Activated CD8-positive, alpha-beta memory T cell treated with anti-CD3 and anti-CD28 coated beads for 4 hours (primary cell): ENCODE measurements around the gene DLX2.

Experiments
- DNase-seq, 2 donors: peaks; one replicate each; pipeline ENCODE4 v3.0.0-alpha.2; 2020; ENCODE audit warnings: low read depth in 2 of 2

DLX2 gene

DNA sequence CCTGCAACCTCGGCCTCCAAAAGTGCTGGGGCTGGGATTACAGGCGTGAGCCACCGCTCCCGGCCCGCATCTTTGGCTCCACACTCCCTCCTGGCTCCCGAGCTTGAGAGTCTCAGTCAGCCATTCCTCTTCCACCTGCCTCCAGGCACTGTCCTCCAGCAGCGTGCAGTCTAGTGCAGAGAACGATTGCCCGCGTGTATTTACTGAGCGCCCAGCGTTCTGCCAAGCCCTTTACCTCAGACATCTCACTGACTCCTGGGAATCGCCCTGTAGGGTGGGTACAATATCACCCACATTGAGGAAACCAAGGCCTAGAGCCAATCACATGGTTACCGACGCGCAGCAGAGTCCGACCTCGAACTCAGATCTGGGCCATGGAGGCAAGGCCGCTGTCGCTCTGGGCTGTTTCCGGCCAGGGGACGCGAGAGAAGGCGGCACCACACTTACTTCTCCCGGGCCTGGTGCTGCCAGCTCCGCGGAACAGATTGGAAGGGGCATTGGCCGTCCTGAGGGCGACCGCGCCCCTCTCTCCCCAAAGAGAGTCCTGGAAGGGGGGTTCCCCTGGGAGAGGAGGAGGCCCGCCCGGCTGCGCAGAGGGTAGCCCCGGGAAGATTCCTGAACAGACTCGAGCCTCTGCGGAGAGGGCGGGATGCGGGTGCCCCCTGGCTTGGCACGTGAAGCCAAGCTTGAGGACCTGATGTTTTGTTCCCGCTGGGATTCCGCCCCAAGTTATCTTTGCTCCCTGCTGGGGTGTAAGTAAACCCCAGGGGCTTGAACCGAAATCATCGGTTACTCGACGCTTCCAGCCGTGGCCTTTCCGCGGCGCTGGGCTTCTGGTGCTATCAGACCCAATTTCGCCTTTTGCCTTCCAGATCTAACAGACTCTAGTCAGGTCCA lies 5.2 kb upstream of the DLX2 start:
- no peak for DNase-seq

DNA sequence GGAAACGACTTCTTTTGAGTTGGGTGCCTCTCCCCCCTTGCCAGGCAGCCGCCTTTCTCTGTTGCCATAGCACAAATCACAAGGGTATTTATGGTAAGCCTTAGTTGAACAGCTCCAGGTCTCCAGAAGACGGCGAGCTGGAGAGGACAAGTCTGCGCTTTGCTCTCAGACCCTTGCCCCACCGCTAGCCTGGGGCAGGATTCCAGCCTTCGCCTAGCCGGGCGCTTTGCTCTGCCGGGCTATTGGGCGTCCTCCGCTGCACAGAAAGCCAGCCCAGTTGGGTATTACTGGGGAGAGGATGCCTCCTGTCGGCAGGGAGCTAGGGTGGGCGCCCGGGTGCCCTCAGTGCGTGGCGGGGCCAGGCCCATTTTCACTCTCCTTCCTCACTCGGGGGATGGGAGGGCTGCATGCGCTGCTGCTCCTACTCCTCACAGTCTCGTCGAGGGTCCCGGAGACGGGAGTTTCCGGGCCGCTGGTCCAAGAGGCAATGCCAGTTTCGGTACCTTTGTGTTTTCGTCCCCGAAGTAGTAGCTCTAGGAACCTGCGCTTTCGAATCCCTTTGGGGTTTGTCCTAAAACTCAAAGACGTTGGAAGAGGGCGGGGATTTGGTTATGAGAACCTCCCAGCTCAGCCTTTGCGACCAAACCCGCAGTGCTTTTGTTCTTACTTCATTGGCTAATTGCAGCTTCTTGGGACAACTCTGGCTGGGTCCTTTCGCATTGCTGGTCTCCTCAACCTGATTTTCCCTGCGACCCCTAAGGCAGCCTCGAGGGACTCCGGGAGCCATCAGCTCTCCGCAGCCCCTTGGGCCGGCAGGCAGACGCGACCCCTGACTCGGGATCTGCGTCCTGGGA lies 3.6 kb upstream of the DLX2 start:
- no peak for DNase-seq

DNA sequence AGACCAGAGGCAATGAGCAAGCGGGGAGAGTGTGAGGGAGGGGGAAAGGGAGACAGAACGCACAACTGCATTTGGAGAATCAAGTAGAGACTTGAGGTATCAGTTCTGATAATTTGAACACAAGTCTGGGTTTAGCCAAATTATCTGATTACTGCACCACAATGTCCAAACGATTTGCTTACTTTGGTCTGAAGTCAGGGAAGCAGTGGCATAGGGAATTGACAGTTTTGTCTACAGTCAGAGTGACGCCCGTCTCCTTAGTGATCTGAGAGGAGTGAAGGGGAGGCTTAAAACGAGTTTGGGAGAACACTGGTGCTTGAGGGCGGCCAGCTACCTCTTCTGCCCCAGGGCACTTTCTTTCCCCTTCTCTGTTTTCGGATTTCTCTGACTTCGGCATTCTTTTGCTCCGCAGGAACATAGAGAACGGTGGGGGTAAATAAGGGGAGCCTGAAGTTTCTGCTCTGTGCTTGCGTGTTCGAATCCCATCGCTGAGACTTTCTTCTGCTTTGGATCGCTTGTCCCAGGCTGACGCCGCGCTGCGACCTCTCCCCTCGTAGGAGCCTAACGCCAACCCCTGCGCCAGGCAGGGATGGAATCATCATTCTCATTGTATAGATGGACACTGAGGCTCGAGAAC lies 2.9 kb upstream of the DLX2 start:
- DNase-seq: no peak

DNA sequence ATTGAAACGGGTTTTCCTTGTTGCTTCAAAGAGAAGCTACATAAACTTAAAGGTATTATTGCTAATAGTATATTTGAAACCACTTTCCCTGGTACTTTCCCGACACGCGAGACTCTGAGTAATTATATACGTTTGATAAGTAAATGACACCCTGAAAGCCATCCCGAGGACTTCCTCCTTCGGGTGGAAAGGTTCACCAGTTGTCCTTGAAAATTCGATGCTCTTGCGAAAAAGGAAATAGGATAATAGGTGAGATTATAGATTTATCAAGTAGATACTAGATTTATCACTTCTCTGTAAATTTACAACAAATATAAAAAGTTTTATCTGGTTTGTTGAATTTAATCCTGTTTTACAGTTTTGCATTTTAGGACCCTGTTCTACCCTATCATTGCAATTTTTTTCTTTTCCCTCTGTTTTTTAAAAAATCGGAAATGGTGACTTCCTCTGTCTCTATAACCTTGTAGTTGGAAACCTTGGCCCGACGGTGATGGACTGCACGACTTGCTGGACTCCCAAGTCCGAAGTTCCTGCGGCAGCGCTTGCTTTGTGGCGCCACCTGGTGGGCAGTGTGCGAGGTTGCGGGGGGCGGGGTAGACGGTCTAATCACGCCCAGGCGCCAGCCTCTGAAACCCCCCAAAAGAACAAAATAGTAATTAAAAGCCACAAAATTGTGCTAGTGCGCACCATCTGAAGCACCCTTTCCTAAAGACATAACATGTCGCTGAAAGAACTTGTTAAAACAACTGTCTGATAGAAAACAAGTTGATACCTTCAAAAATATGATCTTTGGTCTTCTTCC lies 972 bp upstream of the DLX2 start:
- peak in 1 of 2 donors; percentile 38 for DNase-seq

DNA sequence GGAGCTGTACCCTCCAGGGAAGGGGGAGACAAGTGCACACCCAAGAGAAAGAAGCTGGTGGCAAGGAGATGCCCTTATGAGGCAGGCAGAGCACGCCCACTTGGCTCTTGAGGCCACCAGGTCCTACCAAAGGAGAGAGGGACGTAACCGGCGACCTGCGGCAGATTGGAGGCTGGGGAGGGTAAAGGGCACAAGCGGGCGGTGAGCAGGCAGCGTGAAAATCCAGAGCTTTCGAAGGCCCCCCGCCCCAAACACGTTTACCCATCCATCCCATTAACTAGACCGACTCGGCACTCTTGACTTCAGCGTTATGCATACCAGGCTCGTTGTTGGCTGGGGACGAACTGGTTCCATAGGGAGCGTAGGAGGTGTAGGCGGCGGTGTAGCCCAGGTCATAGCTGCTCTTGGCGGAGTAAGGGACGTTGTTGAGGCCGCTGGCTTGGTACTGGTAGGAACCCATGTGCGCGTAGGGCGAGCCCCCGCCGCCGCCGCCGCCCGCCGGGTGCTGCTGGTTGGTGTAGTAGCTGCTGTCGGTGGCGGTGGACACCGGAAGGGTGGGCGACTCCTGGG lies 794 bp downstream of the DLX2 start:
- DNase-seq: no peak

DNA sequence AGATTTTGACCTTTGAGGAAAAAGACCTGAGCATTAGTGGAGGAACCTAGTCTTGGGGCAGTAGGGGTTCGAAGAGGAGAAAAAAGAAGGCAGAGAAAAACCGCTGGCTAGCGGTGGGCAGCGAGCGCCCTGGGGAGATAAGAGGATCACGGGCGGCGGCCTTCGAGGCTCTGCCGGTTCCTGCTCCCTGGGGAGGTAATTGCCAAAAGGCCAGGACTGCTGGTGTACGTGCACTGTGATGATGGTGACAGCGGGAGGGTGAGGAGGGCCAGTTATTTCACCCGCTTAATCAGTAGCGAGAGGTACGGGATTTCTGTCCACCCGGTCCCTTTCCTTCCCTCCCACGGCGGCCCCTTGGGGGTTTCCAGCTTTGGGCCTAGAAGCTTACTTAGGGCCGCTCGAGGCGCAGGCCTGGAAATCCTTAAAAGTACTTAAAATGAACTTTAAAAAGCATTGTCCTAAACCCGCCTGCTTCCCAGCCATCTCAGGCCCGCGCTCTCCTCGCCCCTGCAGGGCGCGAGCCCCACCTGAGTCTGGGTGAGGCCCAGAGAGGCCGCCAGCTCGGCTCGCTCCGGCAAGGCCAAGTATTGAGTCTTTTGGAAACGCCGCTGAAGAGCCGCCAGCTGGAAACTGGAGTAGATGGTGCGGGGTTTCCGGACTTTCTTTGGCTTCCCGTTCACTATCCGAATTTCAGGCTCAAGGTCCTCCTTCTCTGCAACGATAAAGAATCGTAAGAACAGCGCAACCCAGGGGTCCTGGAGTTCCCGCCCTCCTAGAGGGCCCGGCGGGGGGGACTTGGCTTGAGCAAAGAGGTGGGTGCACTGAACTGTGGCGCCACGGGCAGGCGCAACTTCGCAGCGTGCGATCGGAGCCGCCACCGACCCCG lies 1.5 kb downstream of the DLX2 start:
- no peak for DNase-seq

DNA sequence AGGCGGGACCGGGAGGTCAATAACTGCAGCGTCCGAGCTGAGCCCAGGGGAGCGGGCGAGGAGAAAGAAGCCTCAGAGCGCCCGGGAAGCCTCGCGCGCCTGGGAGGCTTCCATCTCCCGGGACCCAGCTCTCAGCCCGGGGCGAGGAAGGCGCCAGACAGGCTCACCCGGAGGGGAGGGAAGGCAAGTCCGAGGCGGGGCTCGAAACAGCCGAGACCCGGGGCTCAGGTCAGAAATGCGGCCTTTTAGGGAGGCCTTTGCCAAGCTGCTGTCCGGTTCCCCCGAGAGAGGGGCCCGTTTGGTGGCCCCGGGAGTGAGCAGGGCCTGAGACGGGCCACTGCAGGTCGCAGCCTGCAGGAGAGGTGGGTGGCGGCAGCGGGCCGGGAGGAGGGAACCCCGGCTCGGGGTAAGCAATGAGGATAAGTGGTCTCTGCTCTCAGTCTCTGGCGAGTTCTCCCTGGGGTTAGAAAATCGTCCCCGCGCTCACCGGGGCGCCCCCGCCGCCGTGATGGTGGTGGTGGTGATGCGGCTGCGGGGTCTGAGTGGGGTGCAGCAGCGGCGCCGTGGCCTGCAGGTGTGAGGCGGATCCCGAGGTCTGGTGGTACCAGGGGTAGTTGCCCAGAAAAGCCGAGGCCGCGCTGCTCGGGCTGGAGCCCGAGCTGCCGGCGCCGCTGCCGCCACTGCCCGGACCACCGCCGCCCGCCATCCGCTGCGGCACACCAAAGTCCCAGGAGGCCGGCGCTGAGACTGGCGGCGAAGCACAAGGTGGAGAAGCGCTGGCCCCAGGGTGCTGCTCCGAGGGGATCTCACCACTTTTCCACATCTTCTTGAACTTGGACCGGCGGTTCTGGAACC lies 2.4 kb downstream of the DLX2 start:
- DNase-seq: no peak

DNA sequence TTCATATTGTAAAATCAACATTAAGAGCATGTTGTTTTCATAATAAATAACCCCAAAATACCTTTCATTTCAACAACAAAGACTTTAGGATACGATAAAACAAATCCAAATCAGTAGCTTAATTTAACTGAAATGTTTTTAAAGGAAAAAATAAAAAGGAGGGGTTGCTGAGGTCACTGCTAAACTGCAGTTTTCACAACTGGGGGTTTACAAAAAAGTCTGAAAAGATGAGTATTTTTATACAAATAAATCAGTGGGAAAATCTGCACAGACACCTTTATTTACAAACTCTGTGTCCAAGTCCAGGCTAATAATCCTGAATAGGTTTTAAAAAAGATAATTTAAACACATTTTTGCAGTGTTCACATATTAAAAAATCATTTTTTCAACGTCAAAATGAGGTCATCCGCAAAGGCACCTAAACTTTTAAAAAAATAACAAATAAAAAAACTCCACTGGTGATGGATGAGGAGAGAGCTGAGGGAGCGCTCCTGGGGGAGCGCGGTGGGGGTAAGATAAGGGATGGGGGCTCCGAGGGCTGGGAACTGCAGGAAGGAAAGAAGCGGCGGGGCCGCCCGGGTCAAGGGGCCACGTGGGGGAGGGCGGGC lies 3.1 kb downstream of the DLX2 start:
- DNase-seq: no peak

DNA sequence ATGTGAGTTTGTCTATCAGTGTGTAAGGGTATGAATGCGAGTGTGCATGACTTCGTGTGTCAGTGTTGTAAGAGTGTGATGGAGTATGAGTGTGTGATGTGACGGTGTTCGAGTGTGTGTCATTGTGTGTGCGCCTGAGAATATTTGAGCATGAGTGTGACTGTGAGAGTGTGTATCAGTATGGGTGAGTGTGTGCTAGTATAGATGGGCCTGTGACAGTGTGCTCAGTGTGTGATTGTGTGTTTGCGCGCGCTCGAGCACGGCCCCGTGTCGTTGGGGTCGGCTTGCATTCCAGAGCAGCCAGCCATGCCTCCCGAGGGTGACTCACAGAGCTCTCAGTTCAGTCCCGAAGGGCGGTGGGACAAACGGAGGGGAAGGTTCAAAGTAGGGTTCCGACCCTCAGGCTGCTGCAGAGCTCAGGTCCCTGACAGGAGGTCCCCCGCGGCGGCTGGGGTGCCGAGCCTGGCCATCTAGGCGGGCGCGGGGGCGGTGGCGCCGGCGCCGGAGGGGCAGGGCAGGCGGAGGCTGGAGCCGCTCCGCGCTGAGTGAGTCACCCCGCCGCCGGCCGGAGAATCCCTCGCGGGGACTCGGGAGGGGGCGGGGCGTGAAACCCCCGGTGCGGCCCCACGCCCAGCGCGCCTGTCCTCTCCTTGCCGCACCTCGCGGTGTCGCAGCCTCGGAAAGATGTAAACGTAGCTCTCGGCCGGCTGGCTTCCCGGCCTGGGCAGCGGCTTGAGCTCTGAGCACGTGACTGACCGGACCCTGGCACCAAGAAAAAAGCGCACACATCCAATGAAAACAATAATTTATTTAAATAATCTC lies 3.8 kb downstream of the DLX2 start:
- DNase-seq: no peak

DNA sequence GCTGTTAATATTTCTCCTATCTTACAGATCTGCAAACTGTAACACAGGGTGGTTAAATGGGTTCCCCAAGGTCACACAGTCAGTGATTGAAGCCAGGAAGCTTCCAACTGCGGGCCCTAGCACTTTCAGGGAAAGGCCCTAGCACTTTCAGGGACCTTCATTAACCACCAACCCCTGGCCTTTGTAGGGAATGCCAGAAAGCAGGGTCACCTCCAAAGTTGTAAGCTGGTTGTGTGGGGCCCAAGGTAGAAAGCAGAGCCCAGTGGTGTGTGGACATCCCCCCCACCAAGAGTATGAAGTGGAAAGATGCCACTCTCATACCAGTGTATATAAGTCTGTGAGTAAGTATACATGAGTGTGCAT lies 4.4 kb downstream of the DLX2 start:
- DNase-seq: no peak

DNA sequence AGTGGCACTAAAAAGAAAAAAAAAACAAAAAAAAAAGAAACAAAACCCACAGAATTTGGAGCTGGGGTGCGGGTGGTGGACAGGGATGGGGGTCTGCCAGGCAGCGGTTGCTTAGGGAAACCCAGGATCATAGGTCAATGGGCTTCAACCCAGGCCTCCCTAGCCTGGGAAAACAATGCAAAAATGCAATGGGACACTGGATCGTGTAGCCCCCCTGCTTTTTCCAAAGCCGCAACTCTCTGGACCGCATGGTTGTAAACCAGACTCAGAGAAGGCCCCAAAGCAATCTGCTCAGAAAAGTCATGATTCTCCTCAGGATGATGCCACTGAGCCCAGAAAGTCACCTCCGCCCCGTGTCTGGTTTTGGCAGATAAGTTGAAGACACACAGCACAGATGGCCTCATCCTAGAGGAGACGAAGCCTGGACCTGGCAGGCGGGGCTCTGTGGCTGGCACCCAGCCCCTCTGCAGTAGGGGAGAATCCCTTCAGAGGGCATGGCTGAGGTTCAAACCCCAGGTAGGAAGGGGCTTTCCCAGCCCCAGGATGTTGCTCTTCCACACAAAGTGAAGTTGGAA lies 5.1 kb downstream of the DLX2 start:
- DNase-seq: no peak

DNA sequence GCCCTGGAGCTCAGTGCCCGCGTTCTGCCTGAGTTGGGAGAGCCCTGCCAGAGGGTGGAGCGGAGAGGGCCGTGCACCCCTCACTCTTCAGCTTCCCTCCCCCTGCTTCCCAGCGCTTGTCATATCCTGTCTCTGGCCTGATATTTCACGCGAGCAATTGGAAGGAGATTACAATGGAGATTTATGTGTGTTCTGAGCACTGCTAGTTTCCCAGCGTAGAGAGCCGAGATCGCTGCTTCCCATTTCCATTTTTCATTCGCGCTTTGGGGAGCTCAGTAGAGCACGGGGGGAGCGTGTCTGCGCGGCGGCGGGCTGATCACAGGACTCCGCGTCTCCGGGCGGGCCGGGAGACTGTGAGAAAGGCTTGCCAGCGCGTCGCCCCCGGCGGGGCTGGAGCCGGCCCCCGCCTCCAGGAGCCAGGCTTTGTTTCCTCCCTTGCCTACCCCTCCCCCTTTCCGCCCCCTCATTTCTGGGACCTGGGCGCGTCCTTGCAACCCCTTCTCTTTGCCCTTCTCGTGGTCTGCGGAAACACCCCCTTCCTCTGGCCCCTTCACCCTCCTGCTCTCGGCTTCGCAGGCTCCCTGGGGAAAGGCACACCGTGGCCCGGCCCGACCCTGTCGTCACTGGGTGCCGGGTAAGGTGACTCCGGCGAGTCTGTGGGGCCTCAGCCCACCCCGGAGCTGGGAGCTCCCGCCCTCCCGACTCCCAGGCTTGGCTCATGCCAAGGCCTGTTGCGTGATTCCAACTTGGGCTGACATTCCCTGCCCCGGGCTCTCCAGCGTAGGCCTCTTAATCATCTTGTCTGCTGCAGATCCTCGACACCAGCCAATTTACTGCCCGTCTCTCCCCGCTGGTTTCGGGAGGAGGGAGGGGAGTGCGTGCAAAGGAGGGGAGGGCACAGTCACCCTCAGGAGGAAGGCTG lies 5.8 kb downstream of the DLX2 start:
- DNase-seq: no peak

DNA sequence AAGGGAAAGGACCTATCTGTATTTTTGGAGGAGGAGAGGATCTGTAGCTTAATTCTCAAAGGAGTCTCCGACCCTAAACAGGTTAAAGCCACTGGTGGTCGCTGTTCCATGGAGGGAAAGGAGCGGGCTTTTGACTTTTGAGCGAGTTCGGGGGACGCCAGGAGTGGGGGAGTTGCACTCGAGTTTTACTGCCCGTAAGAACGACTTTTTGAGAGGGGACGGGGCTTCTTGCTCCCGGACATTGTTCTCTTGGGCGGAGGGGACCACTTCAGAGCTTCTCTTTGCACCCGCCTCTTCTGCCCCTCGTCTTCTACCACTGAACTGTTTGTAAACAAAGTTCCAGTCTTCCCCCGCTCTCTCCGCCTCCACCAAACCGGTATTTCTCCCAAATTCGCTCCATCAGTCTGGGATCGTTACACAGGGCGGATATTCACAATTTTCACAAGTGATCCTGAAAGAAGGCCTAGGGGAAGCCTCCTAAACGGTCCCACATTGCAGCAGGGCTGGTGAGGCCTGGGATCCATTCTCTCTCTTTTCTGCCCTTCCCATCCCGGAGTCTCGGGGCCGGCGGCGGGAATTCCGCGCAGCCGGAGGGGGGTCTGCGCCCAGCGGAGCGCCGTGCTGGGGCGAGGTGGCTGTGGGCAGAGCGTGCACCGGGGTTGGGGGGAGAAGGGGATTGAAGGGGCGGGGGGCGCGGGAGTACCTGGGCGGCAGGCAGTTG lies 6.6 kb downstream of the DLX2 start:
- no peak for DNase-seq

DNA sequence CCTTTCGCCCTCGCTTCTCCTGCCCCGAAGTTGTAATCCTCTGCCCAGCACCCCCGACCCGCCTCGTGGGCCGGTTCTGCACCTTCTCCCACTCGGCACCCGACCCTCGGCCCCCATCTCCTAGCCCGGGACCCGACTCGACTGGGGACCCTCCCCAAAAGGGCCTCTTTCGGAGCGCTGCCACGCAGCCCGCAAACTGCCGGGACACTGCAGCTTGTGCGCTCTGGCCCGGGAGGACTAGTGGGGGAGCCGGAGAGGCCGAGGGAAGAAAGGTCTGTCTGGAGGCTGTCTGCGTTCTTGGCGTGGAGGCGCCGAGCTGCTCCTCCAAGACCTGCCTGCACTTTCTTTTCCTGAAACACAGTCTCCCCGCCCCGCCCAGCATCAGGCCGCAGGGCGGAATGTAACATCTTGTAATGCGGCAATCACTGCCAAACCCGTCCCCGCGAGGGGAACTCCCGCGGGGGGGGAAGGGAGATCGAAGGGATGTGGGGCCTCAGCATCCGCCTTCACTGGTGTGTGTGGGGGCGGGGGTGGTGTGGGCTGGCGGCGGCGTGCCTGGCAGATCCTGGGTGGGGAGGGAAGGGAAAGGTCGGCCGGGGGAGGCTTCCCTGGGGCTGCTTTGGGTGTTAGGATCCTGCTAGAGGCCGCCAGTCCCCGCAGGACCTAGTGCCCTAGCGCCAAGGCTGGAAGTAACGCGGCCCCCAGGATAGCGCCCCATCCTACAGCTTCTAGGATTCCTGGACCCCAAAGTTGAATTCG lies 7.4 kb downstream of the DLX2 start:
- peak; percentile 58 to 59 for DNase-seq
